ENCODE measurements around the gene UNC45A. TPM values are rescaled to one million over a fixed set of nuclear protein-coding genes. Genes with fewer than 3 reads are reported as not detected.

UNC45A gene
- total and polyA plus RNA-seq, 2 donors (not counting 1 experiment from before 2014, with no cell fraction given): 56.3 to 79.0 TPM

DNA sequence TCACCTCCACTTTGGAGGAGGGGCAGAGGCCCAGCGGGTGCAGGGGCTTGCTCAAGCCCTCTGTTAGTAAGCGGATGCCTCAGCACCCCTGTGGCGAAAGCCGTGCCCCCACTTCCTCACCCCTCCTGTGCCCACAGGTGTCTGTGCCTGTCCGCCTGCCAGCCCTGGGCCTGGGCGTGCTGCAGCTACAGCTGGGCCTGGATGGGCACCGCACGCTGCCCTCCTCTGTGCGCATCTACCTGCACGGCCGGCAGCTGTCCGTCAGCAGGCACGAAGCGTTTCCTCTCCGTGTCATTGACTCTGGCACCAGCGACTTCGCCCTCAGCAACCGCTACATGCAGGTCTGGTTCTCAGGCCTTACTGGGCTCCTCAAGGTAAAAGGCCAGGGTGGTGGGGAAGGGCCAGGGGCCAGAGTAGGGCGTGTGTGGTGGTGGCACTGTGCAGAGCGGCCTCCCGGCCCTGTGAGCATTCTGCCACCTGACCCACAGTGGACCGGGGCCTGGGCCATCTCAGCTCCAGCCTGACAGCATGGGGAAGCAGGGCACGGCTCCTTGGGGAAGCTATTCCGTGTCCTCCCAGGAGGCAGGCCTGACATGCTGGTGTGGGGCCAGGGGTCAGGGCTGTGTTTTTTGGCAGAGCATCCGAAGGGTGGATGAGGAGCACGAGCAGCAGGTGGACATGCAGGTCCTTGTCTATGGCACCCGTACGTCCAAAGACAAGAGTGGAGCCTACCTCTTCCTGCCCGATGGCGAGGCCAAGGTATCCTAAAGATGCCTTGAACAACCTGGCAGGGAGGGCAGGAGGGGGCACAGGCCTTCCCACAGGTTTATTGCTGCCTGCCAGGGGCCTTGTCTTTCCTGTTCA lies 22.9 kb upstream of the UNC45A start:
- no peak for DNase-seq
- Histone ChIP-seq H3K27me3 (replicated peaks in 1 of 4; ENCODE audit: control extremely low read depth in 1 of 4, control insufficient read depth in 3 of 4, insufficient read depth in 4 of 4, low read length in 3 of 4) (no peaks in the 10 kb centered on the region), H3K27ac (ENCODE audit: low read length in 2 of 2) (no peak overlapping the region), H3K79me2 (ENCODE audit: control insufficient read depth, insufficient read depth, low read length) (no peaks in the 10 kb centered on the region), H3K4me1 (ENCODE audit: control insufficient read depth in 2 of 2, insufficient read depth in 2 of 2, low read length in 2 of 2) (peaks cover 0 to 11% of the 10 kb centered on the region in 2 donors), H2AFZ (ENCODE audit: insufficient read depth, low read depth, low read length, poor library complexity, severe bottlenecking) (no peak overlapping the region), H3K9ac (ENCODE audit: low read length) (no peak overlapping the region), H3K4me2 (replicated peaks; ENCODE audit: low read depth, low read length, poor library complexity, severe bottlenecking) (no peak overlapping the region), H3K9me3 (ENCODE audit: control extremely low read depth in 1 of 3, control insufficient read depth in 2 of 3, insufficient read depth in 1 of 3, low read length in 2 of 3) (no peaks in the 10 kb centered on the region), H3K36me3 (replicated peaks in 1 of 2; ENCODE audit: control extremely low read depth in 1 of 2, control insufficient read depth in 1 of 2, extremely low read depth in 1 of 2, insufficient read depth in 2 of 2, low read length in 1 of 2) (peaks cover 0 to 85% of the 10 kb centered on the region in 2 experiments), H4K20me1 (ENCODE audit: control insufficient read depth, insufficient read depth, low read length, poor library complexity, severe bottlenecking) (no peaks in the 10 kb centered on the region), H3K4me3 (ENCODE audit: control extremely low read depth in 1 of 5, extremely low read depth in 1 of 5, insufficient read depth in 1 of 5, low read depth in 2 of 5, low read length in 4 of 5) (no peak overlapping the region)
- ATAC-seq (ENCODE audit: low read depth): no peak
- intact Hi-C loops (cut with micrococcal nuclease): no loop called here
- Mint-ChIP-seq H3K27ac (no peak overlapping the region), H3K4me3 (no peak overlapping the region), H3K27me3 (no peaks in the 10 kb centered on the region), H3K9me3 (ENCODE audit: insufficient read depth) (no peaks in the 10 kb centered on the region), H3K4me1 (peaks cover 10% of the 10 kb centered on the region)
- TF ChIP-seq CTCF (IDR thresholded peaks at IDR 0.05) (no peak), EZH2 (IDR thresholded peaks at IDR 0.05; ENCODE audit: borderline replicate concordance, insufficient read depth, low read depth, low read length, poor library complexity, severe bottlenecking) (no peak)
- WGBS (ENCODE audit: insufficient coverage): 96% methylated on average over 29 of the region's 30 CpGs
- ChIA-PET CTCF (no interaction called here), POLR2A (no interaction called here)

GRCh38 chr15:90912770-90913075 lies 22.4 kb upstream of the UNC45A start:
- peaks cover 10% of the 10 kb centered on the region for H3K4me1 Mint-ChIP-seq
- no peak overlapping the region for H3K27ac Mint-ChIP-seq
- Histone ChIP-seq H3K79me2 (ENCODE audit: control insufficient read depth, insufficient read depth, low read length) (no peaks in the 10 kb centered on the region), H4K20me1 (ENCODE audit: control insufficient read depth, insufficient read depth, low read length, poor library complexity, severe bottlenecking) (no peaks in the 10 kb centered on the region), H3K4me3 (ENCODE audit: control extremely low read depth in 1 of 5, extremely low read depth in 1 of 5, insufficient read depth in 1 of 5, low read depth in 2 of 5, low read length in 4 of 5) (no peak overlapping the region), H3K36me3 (replicated peaks in 1 of 2; ENCODE audit: control extremely low read depth in 1 of 2, control insufficient read depth in 1 of 2, extremely low read depth in 1 of 2, insufficient read depth in 2 of 2, low read length in 1 of 2) (peaks cover 1 to 85% of the 10 kb centered on the region in 2 experiments), H3K9me3 (ENCODE audit: control extremely low read depth in 1 of 3, control insufficient read depth in 2 of 3, insufficient read depth in 1 of 3, low read length in 2 of 3) (no peaks in the 10 kb centered on the region), H3K4me2 (replicated peaks; ENCODE audit: low read depth, low read length, poor library complexity, severe bottlenecking) (no peak overlapping the region), H3K9ac (ENCODE audit: low read length) (no peak overlapping the region), H3K27ac (ENCODE audit: low read length in 2 of 2) (no peak overlapping the region), H3K27me3 (replicated peaks in 1 of 4; ENCODE audit: control extremely low read depth in 1 of 4, control insufficient read depth in 3 of 4, insufficient read depth in 4 of 4, low read length in 3 of 4) (no peaks in the 10 kb centered on the region), H2AFZ (ENCODE audit: insufficient read depth, low read depth, low read length, poor library complexity, severe bottlenecking) (no peak overlapping the region), H3K4me1 (ENCODE audit: control insufficient read depth in 2 of 2, insufficient read depth in 2 of 2, low read length in 2 of 2) (peaks cover 0 to 11% of the 10 kb centered on the region in 2 donors)
- TF ChIP-seq EZH2 (IDR thresholded peaks at IDR 0.05; ENCODE audit: borderline replicate concordance, insufficient read depth, low read depth, low read length, poor library complexity, severe bottlenecking) (no peak), CTCF (IDR thresholded peaks at IDR 0.05) (no peak)
- 93% methylated on average over 5 of the region's 7 CpGs for WGBS (ENCODE audit: insufficient coverage)
- ChIA-PET POLR2A (no interaction called here), CTCF (no interaction called here)
- H3K4me3 Mint-ChIP-seq: no peak overlapping the region
- intact Hi-C loops (cut with micrococcal nuclease): no loop called here
- no peaks in the 10 kb centered on the region for H3K27me3 Mint-ChIP-seq
- DNase-seq (no peak), ATAC-seq (ENCODE audit: low read depth) (no peak)
- H3K9me3 Mint-ChIP-seq (ENCODE audit: insufficient read depth): no peaks in the 10 kb centered on the region
